Esophagus (tissue), 2 donors: Measurements from ENCODE around the gene ABHD4. TPM values are rescaled to one million over a fixed set of nuclear protein-coding genes. Genes with fewer than 3 reads are reported as not detected.
"Not testable (repeated sequence)": the region's sequence is repeated elsewhere in the genome, so short reads cannot be mapped to it uniquely, and the experiment has no call there.

Source experiments
- H3K27ac ChIP-seq, 2 donors: one replicate each; pipeline ENCODE4 v1.5.1; 2013; ENCODE audit warnings: low read depth in 2 of 2, mild to moderate bottlenecking in 2 of 2, inconsistent platforms in 1 of 2, low read length in 1 of 2, moderate library complexity in 1 of 2
- H3K27me3 ChIP-seq, 2 donors: one replicate each; pipeline ENCODE4 v1.6.1; 2013; ENCODE audit warnings: low read length in 2 of 2, control low read depth in 1 of 2, mild to moderate bottlenecking in 1 of 2; ENCODE audit not compliant: insufficient read depth in 2 of 2, control insufficient read depth in 1 of 2
- H3K36me3 ChIP-seq, 2 donors: one replicate each; pipeline ENCODE4 v1.6.1; 2013; ENCODE audit warnings: low read length in 1 of 2; ENCODE audit not compliant: control insufficient read depth in 2 of 2, insufficient read depth in 2 of 2
- H3K4me1 ChIP-seq, 2 donors: one replicate each; pipeline ENCODE4 v1.6.1; 2013; ENCODE audit warnings: low read length in 1 of 2; ENCODE audit not compliant: control insufficient read depth in 2 of 2, insufficient read depth in 2 of 2
- H3K4me3 ChIP-seq, 2 donors: one replicate each; pipeline ENCODE4 v1.5.1; 2013; ENCODE audit warnings: low read length in 2 of 2, mild to moderate bottlenecking in 2 of 2, low read depth in 1 of 2, moderate library complexity in 1 of 2
- H3K9me3 ChIP-seq, 2 donors: one replicate each; pipeline ENCODE4 v1.6.1; 2013; ENCODE audit warnings: mild to moderate bottlenecking in 2 of 2, low read depth in 1 of 2, low read length in 1 of 2, moderate library complexity in 1 of 2; ENCODE audit not compliant: control insufficient read depth in 2 of 2, insufficient read depth in 1 of 2
- WGBS, 2 donors: extraction: QIAGEN DNeasy Blood & Tissue Kit; methylation state at CpG; one replicate each; pipeline ENCODE4 v1.1.7; 2013; 5-methylcytosine and 5-hydroxymethylcytosine counted together
- polyA plus RNA-seq, 2 donors: library from polyadenylated mRNA; stranded (reverse); fragments of 200-250 nt; gene quantifications; one replicate each; pipeline ENCODE4 v1.2.3, GENCODE V29; 2013
- donor health status: healthy with polysubstance abuse.
- donor health status: Bipolar disorder and iron deficiency.

Gene ABHD4
- polyA plus RNA-seq, 2 donors = 22.8 to 29.5 TPM

DNA sequence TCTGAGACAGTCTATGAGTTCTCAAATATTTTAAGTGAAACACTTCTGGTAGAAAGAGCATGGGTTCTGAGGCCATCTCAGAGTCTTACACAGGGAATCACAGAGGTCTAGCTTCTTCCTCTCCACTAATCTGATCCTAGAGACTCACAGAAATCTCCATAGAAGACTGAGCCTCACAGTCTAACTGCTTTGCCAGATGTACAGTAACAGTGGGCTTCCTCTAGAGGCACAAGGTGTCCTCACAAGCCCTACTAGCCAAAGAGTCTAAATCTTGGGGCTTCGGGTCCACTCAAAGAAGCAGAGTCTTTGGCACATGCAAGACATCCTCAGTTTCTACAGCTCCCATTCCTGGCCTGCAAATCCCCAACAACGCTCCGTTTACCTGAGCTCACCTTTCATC, 32.0 kb downstream of the ABHD4 start:
- H3K4me3 ChIP-seq = no peak overlapping the region
- H3K4me1 ChIP-seq = no peaks in the 10 kb centered on the region
- peaks cover 0 to 2% of the 10 kb centered on the region in 2 donors for H3K9me3 ChIP-seq
- WGBS, 2 donors = 96% methylated on average over 3 of the region's 3 CpGs
- no peaks in the 10 kb centered on the region for H3K27me3 ChIP-seq
- H3K27ac ChIP-seq = no peak overlapping the region
- no peaks in the 10 kb centered on the region for H3K36me3 ChIP-seq

DNA sequence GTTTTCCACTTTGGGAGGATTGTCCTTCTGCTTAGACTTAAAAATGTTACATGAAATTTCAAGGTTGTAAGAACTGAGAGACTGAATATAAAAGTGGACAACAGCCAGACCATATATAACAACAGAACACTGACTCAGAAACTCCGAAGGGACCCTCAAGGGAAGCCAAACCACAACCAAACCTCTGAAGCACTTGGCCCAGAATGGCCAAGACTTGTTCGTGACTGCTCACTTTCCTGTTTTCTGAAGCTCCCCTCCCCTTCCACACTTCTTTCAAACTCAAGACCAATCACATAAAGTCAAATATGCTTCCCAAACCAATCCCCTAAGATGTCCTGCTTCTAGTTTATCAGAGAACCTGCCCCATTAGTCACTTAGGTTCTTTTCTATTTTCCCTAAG, 32.4 kb downstream of the ABHD4 start:
- Histone ChIP-seq H3K27ac (no peak overlapping the region), H3K4me1 (no peaks in the 10 kb centered on the region), H3K36me3 (no peaks in the 10 kb centered on the region), H3K4me3 (no peak overlapping the region), H3K9me3 (peaks cover 0 to 2% of the 10 kb centered on the region in 2 donors), H3K27me3 (no peaks in the 10 kb centered on the region)
- 71 to 88% methylated on average over 2 of the region's 2 CpGs for WGBS, 2 donors

DNA sequence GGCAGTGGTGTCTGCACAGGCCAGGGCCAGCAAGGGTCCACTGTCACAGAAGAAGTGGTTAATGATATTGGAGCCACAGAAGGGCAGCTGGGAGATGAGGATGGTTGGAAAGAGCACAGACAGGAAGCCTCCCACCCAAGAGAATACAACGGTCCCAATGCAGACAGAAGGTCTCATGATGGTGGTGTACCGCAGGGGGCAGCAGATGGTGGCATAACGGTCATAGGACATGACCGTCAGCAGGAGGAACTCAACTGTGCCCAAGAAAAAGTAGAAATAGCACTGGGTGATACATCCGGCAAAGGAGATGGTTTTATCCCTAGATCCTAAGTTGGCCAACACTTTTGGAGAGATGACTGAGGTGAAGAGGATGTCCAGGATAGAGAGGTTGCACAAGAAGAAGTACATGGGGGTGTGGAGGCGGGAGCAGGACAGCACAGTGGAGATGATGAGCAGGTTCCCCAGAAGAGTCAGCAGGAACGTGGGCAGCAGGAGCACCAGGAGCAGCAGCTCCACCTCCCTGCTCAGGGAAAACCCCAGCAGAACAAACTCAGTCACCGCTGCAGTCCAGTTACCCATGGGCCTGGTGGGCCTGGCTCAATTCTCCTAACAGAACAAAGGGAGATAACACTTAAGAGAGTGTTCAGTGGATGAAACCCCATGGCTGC, 36.3 kb downstream of the ABHD4 start:
- H3K27ac ChIP-seq = no peak overlapping the region
- peaks cover 0 to 2% of the 10 kb centered on the region in 2 donors for H3K9me3 ChIP-seq
- H3K4me1 ChIP-seq = no peaks in the 10 kb centered on the region
- no peaks in the 10 kb centered on the region for H3K27me3 ChIP-seq
- no peaks in the 10 kb centered on the region for H3K36me3 ChIP-seq
- H3K4me3 ChIP-seq = no peak overlapping the region
- 87 to 88% methylated on average over 8 of the region's 8 CpGs for WGBS, 2 donors

DNA sequence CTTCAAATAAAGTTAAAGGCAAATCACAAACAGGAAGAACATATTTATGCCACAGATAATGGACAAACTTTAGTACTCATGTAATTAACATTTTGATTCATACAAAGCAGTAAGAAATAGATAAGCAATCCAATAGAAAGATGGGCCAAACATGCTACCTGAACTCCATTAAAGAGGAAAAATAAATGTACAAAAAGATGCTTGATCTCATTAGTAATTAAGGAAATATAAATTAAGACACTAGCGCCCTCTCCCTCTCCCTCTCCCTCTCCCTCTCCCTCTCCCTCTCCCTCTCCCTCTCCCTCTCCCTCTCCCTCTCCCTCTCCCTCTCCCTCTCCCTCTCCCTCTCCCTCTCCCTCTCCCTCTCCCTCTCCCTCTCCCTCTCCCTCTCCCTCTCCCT, 37.9 kb downstream of the ABHD4 start:
- 38 to 50% methylated on average over 1 of the region's 1 CpG for WGBS, 2 donors
- not testable (repeated sequence) for H3K4me1 ChIP-seq, H3K9me3 ChIP-seq

DNA sequence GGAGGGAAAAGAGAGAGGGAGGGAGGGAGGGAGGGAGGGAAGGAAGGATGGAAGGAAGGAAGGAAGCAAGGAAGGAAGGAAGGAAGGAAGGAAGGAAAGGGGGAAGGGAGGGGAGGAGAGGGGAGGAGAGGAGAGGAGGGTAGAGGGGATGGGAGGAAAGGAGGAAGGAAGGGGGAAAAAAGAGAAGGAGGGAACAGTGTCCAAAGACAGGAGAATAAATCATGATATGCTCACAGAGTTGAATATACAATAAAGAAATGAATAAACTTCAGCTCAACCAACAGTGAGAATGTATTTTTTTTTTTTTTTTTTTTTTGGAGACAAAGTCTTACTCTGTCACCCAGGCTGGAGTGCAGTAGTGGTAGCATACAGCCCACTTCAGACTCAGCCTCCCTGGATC, 42.1 kb downstream of the ABHD4 start:
- no peaks in the 10 kb centered on the region for H3K27me3 ChIP-seq

More for the DNA sequence above, 37.9 kb downstream of the ABHD4 start:
- not testable (repeated sequence) for H3K27me3 ChIP-seq, H3K27ac ChIP-seq, H3K36me3 ChIP-seq, H3K4me3 ChIP-seq

DNA sequence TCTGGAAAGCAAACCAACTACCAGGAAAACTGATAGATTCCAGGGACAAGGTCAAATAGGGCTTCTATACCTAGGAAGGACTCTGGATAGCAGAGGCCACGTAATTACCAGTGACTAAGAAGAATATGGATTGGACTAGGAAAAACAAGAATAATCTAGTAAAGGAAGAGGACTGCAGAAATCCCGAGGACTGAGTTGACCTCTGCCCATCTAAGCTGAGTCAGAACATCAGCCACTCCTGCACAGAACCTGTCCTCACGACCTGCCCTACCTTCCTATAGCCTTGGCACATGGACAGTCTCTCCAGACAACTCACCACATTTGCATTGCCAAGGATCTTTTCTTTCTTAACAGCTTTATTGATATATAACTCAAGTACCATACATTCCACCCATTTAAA, 43.7 kb downstream of the ABHD4 start:
- H3K9me3 ChIP-seq = no peaks in the 10 kb centered on the region
- WGBS, 2 donors = 50 to 61% methylated on average over 3 of the region's 3 CpGs
- no peaks in the 10 kb centered on the region for H3K36me3 ChIP-seq
- H3K4me1 ChIP-seq = no peaks in the 10 kb centered on the region
- no peak overlapping the region for H3K27ac ChIP-seq
- H3K27me3 ChIP-seq = no peaks in the 10 kb centered on the region
- no peak overlapping the region for H3K4me3 ChIP-seq

More for the DNA sequence above, 42.1 kb downstream of the ABHD4 start:
- Histone ChIP-seq H3K36me3 (no peaks in the 10 kb centered on the region), H3K27ac (no peak overlapping the region), H3K4me3 (no peak overlapping the region), H3K9me3 (no peaks in the 10 kb centered on the region), H3K4me1 (no peaks in the 10 kb centered on the region)

DNA sequence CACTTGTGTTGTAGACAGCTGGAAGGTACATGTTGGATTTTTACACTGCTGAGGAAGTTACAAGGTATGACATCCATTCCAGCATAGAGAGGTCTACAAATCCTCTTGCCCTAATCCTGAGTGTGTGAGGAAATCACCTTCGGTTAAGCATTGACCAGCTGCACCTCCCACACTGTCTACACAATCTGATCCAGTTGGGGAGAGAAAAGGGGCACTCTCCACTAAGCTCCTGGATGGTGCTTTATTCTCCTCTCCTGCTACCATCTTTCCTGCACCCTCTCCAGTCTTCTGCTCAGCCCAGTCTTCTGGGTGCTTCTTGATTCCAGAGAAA, 46.2 kb downstream of the ABHD4 start, which contains the start of gene OR6J1:
Gene OR6J1, minus strand, starts transcription at position 48 of the 331 bp plus-strand sequence. CDS start 9,541 bp downstream, outside the sequence.
- Histone ChIP-seq H3K27me3 (no peaks in the 10 kb centered on the region), H3K4me1 (no peaks in the 10 kb centered on the region), H3K27ac (no peak within 1 kb of the TSS), H3K9me3 (no peaks in the 10 kb centered on the region), H3K36me3 (no peaks in the 10 kb centered on the region), H3K4me3 (no peak within 1 kb of the TSS)
- 58 to 78% methylated on average over 1 of the region's 1 CpG for WGBS, 2 donors

DNA sequence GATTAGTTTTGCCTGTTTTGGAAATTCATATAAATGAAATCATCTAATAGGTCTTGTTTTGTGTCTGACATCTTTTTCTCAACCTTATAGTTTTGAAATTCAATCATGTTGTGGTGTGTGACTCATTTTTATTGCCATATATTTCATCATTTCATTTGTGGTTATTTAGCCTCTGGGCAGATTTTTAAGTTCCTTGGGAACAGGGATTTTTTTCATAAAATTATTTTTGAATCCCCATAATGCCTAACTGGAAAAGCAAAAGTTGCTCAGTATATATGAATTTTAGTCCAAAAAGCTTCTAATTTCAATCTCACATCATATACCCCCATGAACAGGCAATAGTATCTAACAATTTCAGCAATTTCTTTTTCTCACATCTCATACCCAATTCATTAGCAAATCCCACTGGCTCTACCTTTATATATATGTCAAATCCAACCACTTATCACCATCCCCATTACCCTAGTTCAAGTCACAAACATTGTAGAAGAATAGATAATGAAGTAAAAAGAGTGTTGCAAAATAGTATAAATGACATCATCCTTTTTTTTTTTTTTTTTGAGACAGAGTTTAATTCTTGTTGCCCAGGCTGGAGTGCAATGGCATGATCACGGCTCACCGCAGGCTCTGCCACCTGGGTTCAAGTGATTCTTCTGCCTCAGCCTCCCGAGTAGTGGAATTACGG, 48.6 kb downstream of the ABHD4 start:
- Histone ChIP-seq H3K36me3 (no peaks in the 10 kb centered on the region), H3K9me3 (no peaks in the 10 kb centered on the region), H3K4me3 (no peak overlapping the region), H3K4me1 (no peaks in the 10 kb centered on the region), H3K27me3 (no peaks in the 10 kb centered on the region), H3K27ac (no peak overlapping the region)
- WGBS, 2 donors = 70 to 95% methylated on average over 4 of the region's 4 CpGs

DNA sequence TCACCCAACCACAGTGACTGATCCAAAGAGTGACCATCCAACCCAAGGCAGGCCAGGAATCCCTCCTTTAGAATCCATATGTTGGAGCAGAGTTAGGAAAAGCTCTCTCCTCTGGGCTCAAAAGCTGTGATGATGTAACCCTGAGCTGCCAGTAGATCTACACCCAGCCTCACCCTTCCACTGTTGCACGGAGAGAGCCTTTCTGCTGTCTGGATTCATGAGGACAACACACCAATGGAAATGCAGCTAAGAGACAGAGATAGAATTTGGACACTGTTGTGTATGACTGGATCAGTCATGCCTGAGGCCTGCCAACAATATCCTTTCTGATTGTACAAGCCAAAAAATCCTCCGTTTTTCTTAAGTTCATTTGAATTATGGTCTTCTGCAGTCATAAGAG, 50.4 kb downstream of the ABHD4 start:
- no peak overlapping the region for H3K4me3 ChIP-seq
- WGBS, 2 donors = 47 to 49% methylated on average over 2 of the region's 2 CpGs
- no peak overlapping the region for H3K27ac ChIP-seq
- no peaks in the 10 kb centered on the region for H3K27me3 ChIP-seq
- no peaks in the 10 kb centered on the region for H3K36me3 ChIP-seq
- H3K4me1 ChIP-seq = no peaks in the 10 kb centered on the region
- no peaks in the 10 kb centered on the region for H3K9me3 ChIP-seq
